HG03378 (cell line): Measurements from ENCODE around the gene MTCL1.

Source experiments
- ATAC-seq: cut with Tn5 transposase; IDR thresholded peaks from one replicate; pipeline ENCODE4 v1.9.1; 2021; ENCODE audit warnings: mild to moderate bottlenecking, moderate library complexity; ENCODE audit not compliant: unreplicated experiment

The MTCL1 gene

GRCh38 chr18:8766559-8767293, 61.4 kb downstream of the MTCL1 start:
- ATAC-seq, result no peak

- ATAC-seq, result no peak
Observed at GRCh38 chr18:8767340-8767739, 62.0 kb downstream of the MTCL1 start.

GRCh38 chr18:8769509-8770095, 64.2 kb downstream of the MTCL1 start:
- ATAC-seq, result no peak

GRCh38 chr18:8770657-8771056, 65.3 kb downstream of the MTCL1 start:
- no peak for ATAC-seq

GRCh38 chr18:8771930-8772329, 66.6 kb downstream of the MTCL1 start:
- ATAC-seq, result no peak

GRCh38 chr18:8773980-8774379, 68.6 kb downstream of the MTCL1 start:
- no peak for ATAC-seq

- no peak for ATAC-seq
Observed at GRCh38 chr18:8776013-8776943, 70.9 kb downstream of the MTCL1 start.

GRCh38 chr18:8777846-8778245, 72.5 kb downstream of the MTCL1 start:
- no peak for ATAC-seq

GRCh38 chr18:8778386-8778785, 73.0 kb downstream of the MTCL1 start:
- no peak for ATAC-seq

- ATAC-seq, result no peak
Observed at GRCh38 chr18:8778824-8779223, 73.5 kb downstream of the MTCL1 start.

- no peak for ATAC-seq
Observed at GRCh38 chr18:8779251-8779650, 73.9 kb downstream of the MTCL1 start.

- ATAC-seq, result no peak
Observed at GRCh38 chr18:8780227-8780626, 74.9 kb downstream of the MTCL1 start.

- no peak for ATAC-seq
Observed at GRCh38 chr18:8781671-8782070, 76.3 kb downstream of the MTCL1 start.

GRCh38 chr18:8783335-8783993, 78.1 kb downstream of the MTCL1 start:
- no peak for ATAC-seq

- no peak for ATAC-seq
Observed at GRCh38 chr18:8783994-8784530, 78.7 kb downstream of the MTCL1 start.

GRCh38 chr18:8785261-8785660, 79.9 kb downstream of the MTCL1 start:
- no peak for ATAC-seq

- no peak for ATAC-seq
Observed at GRCh38 chr18:8785855-8786482, 80.6 kb downstream of the MTCL1 start.

GRCh38 chr18:8786483-8787370, 81.4 kb downstream of the MTCL1 start:
- ATAC-seq, result no peak

- ATAC-seq, result no peak
Observed at GRCh38 chr18:8787371-8787670, 82.0 kb downstream of the MTCL1 start.

GRCh38 chr18:8787794-8788193, 82.4 kb downstream of the MTCL1 start:
- no peak for ATAC-seq
